ENCODE measurements around the gene RAB43. TPM values are rescaled to one million over a fixed set of nuclear protein-coding genes. Genes with fewer than 3 reads are reported as not detected.
A peak's percentile ranks its signal among the peaks of the same experiment; 100 is the strongest.

The RAB43 gene
- total RNA-seq, 2 experiments from 2014 or later, result 36.9 to 38.8 TPM

GRCh38 chr3:129130291-129130813 is 8.7 kb upstream of the RAB43 start:
- H3K4me1 Mint-ChIP-seq, result peaks cover 10% of the 10 kb centered on the region
- no peak overlapping the region for H3K4me3 Mint-ChIP-seq
- no peaks in the 10 kb centered on the region for H3K27me3 Mint-ChIP-seq
- peaks cover 12% of the 10 kb centered on the region for H3K36me3 Mint-ChIP-seq
- H3K9me3 Mint-ChIP-seq, result no peaks in the 10 kb centered on the region
- DNase-seq, result no peak
- no peak overlapping the region for H3K27ac Mint-ChIP-seq

GRCh38 chr3:129128357-129129155 is 7.0 kb upstream of the RAB43 start:
- H3K4me3 Mint-ChIP-seq, result no peak overlapping the region
- no peak overlapping the region for H3K27ac Mint-ChIP-seq
- H3K4me1 Mint-ChIP-seq, result peaks cover 11% of the 10 kb centered on the region

DNA sequence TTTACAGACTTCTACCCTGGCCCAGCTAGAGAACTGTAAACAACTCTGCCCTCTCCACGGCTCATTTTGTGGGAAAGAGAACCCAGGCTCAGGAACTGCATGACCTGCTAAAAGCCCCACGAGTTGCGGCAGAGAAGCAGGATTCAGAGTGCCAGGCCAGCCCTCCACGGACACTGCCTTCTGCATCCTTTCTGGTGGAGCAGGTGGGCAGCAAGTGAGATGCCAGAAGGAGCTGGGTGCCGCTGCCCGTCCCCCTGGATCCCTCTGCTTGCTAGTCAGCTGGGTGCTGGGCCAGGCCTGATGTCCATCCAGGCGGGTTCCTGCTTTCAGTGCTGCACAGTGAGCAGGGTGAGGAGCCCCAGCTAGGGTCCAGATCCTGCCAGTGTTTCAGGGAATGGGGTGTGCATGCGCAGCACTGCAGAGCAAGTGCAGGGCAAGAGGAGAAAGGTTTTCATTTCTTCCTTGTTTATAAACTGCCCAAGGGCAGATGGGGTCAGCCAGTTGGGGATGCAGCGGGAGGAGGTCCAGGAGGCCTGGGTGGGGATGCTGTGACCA is 5.2 kb upstream of the RAB43 start:
- peaks cover 11% of the 10 kb centered on the region for H3K36me3 Mint-ChIP-seq
- no peak overlapping the region for H3K4me3 Mint-ChIP-seq
- H3K27me3 Mint-ChIP-seq, result peaks cover 2% of the 10 kb centered on the region
- peak overlapping the region; percentile 43 for H3K27ac Mint-ChIP-seq
- DNase-seq, result no peak
- H3K4me1 Mint-ChIP-seq, result peaks cover 19% of the 10 kb centered on the region
- H3K9me3 Mint-ChIP-seq, result no peaks in the 10 kb centered on the region

More at GRCh38 chr3:129128357-129129155, 7.0 kb upstream of the RAB43 start:
- Mint-ChIP-seq H3K27me3 (no peaks in the 10 kb centered on the region), H3K9me3 (no peaks in the 10 kb centered on the region), H3K36me3 (peaks cover 9% of the 10 kb centered on the region)
- no peak for DNase-seq

GRCh38 chr3:129123314-129124060 is 1.9 kb upstream of the RAB43 start:
- Mint-ChIP-seq H3K36me3 (peaks cover 29% of the 10 kb centered on the region), H3K27me3 (peaks cover 3% of the 10 kb centered on the region), H3K4me1 (peaks cover 17% of the 10 kb centered on the region), H3K27ac (peak overlapping the region; percentile 65), H3K9me3 (no peaks in the 10 kb centered on the region), H3K4me3 (no peak overlapping the region)
- DNase-seq, result no peak

DNA sequence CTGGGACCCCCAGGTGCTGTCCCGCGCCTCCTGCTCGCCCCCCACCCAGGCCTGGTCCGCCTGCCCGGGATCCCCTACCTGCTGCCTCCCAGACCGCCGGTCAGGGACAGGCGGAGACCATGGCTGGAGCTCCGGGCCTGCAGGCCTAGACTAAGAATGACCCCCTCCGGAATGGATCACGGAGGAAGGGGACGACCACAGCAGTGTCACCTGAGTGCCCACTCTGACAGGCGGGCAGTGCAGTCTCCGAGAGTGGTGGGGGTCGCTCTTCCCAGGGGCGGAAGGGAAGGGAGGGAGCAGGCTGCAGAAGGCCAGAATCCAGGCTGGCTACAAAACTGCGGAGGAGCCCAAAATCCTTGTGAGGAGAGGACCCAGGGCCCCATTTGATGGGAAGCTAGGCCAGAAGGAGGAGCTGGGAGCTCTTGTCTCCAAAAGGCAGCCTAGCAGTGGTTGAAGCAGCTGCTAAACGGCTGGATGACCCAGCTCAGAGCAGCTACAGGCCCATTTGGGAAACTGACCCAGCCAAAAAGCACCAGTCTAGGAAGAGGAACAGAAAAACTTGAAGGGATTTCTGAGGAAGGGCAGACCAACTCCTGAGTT is 908 bp upstream of the RAB43 start:
- no peaks in the 10 kb centered on the region for H3K9me3 Mint-ChIP-seq
- DNase-seq, result no peak
- peaks cover 3% of the 10 kb centered on the region for H3K27me3 Mint-ChIP-seq
- peak overlapping the region; percentile 52 for H3K4me3 Mint-ChIP-seq
- peaks cover 37% of the 10 kb centered on the region for H3K36me3 Mint-ChIP-seq
- H3K4me1 Mint-ChIP-seq, result peaks cover 25% of the 10 kb centered on the region
- peak overlapping the region; percentile 65 for H3K27ac Mint-ChIP-seq

- H3K36me3 Mint-ChIP-seq, result peaks cover 47% of the 10 kb centered on the region
- peaks cover 37% of the 10 kb centered on the region for H3K4me1 Mint-ChIP-seq
- H3K27me3 Mint-ChIP-seq, result peaks cover 3% of the 10 kb centered on the region
- H3K27ac Mint-ChIP-seq, result peak overlapping the region; percentile 99
- DNase-seq, result no peak
- H3K9me3 Mint-ChIP-seq, result no peaks in the 10 kb centered on the region
- H3K4me3 Mint-ChIP-seq, result peak overlapping the region; percentile 95
Observed at GRCh38 chr3:129121016-129121791, 400 bp downstream of the RAB43 start.

DNA sequence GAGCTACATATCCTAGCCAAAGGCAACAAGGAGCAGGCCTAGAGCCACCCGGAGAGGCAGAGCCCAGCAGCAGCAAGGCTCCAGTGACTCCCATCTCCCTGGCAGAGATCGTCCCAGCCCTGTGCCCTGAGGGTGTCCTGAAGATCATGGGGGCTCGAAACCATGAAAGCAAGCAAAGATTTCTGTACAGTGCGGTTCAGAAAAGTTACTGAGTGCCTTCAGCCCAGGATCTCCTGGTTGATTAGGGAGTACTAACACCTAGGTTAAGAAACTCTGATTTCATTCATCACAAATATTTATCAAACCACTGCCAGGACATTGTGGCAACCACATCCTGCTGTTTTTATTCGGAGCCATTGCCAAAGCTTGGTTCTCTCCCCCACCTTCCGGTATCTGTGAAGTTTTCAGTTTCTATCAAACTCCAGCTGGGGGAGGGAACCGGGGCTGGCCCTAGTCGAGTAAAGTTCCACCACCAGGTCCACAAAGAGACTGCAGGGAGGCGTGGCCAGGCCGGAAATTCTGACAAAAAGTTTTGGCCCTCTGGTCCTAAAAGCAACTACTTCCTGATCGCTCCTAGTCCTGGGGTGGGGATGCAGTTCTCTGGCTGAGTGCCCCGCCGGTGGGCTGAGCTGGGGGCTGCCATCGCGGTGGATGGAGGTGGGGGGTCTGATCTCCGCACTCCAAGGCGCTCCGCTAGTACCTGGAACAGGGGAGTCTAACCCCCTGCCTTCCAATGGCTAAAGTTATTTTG is 1.2 kb downstream of the RAB43 start:
- peaks cover 47% of the 10 kb centered on the region for H3K36me3 Mint-ChIP-seq
- H3K27me3 Mint-ChIP-seq, result peaks cover 3% of the 10 kb centered on the region
- H3K9me3 Mint-ChIP-seq, result no peaks in the 10 kb centered on the region
- DNase-seq, result peak; percentile 93
- peak overlapping the region; percentile 99 for H3K27ac Mint-ChIP-seq
- peaks cover 42% of the 10 kb centered on the region for H3K4me1 Mint-ChIP-seq
- H3K4me3 Mint-ChIP-seq, result peak overlapping the region; percentile 95

- DNase-seq, result peak; percentile 23
- H3K4me1 Mint-ChIP-seq, result peaks cover 49% of the 10 kb centered on the region
- peaks cover 3% of the 10 kb centered on the region for H3K27me3 Mint-ChIP-seq
- H3K27ac Mint-ChIP-seq, result peak overlapping the region; percentile 99
- H3K4me3 Mint-ChIP-seq, result peak overlapping the region; percentile 95
- peaks cover 53% of the 10 kb centered on the region for H3K36me3 Mint-ChIP-seq
- no peaks in the 10 kb centered on the region for H3K9me3 Mint-ChIP-seq
Observed at GRCh38 chr3:129119365-129120100, 2.1 kb downstream of the RAB43 start.

DNA sequence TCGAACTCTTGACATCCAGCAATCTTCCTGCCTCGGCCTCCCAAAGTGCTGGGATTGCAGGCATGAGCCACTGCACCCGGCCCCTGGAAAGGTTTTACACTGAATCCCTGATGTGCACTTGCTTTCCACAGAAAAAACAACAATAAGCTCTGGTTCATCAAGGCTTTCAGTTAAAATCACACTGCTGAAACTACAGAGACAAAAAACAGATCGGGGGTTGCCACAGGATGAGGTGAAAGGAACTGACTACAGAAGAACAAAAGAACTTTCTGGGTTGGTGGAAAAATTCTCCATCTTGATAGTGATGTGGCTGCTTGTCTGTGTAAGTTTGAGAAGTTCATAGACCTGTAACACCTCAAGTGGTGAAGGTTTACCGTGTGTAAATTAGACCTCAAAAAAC is 2.9 kb downstream of the RAB43 start:
- peaks cover 58% of the 10 kb centered on the region for H3K36me3 Mint-ChIP-seq
- peaks cover 3% of the 10 kb centered on the region for H3K27me3 Mint-ChIP-seq
- H3K27ac Mint-ChIP-seq, result peak overlapping the region; percentile 99
- peak; percentile 39 for DNase-seq
- peak overlapping the region; percentile 95 for H3K4me3 Mint-ChIP-seq
- no peaks in the 10 kb centered on the region for H3K9me3 Mint-ChIP-seq
- H3K4me1 Mint-ChIP-seq, result peaks cover 57% of the 10 kb centered on the region

GRCh38 chr3:129117134-129117533 is 4.5 kb downstream of the RAB43 start:
- Mint-ChIP-seq H3K4me3 (peak overlapping the region; percentile 95), H3K9me3 (no peaks in the 10 kb centered on the region), H3K4me1 (peaks cover 57% of the 10 kb centered on the region), H3K27ac (peak overlapping the region; percentile 99), H3K36me3 (peaks cover 71% of the 10 kb centered on the region), H3K27me3 (peaks cover 3% of the 10 kb centered on the region)
- no peak for DNase-seq

- H3K36me3 Mint-ChIP-seq, result peaks cover 69% of the 10 kb centered on the region
Observed at GRCh38 chr3:129116482-129116946, 5.1 kb downstream of the RAB43 start.

DNA sequence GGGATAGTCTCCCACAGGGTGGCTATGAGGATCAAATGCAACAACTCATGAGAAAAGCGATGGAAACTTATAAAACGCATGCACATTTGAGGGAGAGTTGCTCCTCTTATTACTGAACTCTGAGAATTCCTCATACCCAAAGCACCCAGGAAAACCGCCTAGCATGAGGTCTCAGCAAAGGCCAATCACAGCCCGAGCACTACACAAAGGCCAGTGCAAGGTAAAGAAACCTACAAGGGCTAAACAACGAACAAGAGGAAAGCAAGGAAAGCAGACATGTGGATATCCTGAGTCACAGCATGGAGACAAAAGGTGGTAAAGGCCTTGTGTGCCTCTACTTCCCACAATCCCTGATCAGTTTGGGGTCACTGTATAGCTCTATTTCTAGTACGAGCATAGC is 7.1 kb downstream of the RAB43 start:
- Mint-ChIP-seq H3K36me3 (peaks cover 75% of the 10 kb centered on the region), H3K9me3 (no peaks in the 10 kb centered on the region), H3K27me3 (no peaks in the 10 kb centered on the region), H3K4me1 (peaks cover 74% of the 10 kb centered on the region), H3K4me3 (peak overlapping the region; percentile 45), H3K27ac (peak overlapping the region; percentile 94)
- no peak for DNase-seq

More at GRCh38 chr3:129116482-129116946, 5.1 kb downstream of the RAB43 start:
- peak overlapping the region; percentile 75 for H3K4me3 Mint-ChIP-seq
- peak overlapping the region; percentile 94 for H3K27ac Mint-ChIP-seq
- H3K27me3 Mint-ChIP-seq, result no peaks in the 10 kb centered on the region
- peaks cover 57% of the 10 kb centered on the region for H3K4me1 Mint-ChIP-seq
- no peaks in the 10 kb centered on the region for H3K9me3 Mint-ChIP-seq
- peak; percentile 24 for DNase-seq
